ENCODE results near the gene STBD1.
"Not testable (repeated sequence)": the region's sequence is repeated elsewhere in the genome, so short reads cannot be mapped to it uniquely, and the experiment has no call there.

The STBD1 gene

GRCh38 chr4:76272999-76273398 lies 33.5 kb upstream of the STBD1 start:
- Histone ChIP-seq H3K4me3 (ENCODE audit: low read length) (no peak overlapping the region), H3K9me3 (ENCODE audit: insufficient read depth, low read depth, low read length) (no peaks in the 10 kb centered on the region), H3K36me3 (ENCODE audit: insufficient read depth, low read length) (no peaks in the 10 kb centered on the region), H3K27me3 (ENCODE audit: insufficient read depth, low read length) (no peaks in the 10 kb centered on the region), H3K4me1 (ENCODE audit: insufficient read depth, low read length) (no peaks in the 10 kb centered on the region), H3K9ac (ENCODE audit: low read depth, low read length) (no peak overlapping the region), H3K27ac (ENCODE audit: low read depth, low read length) (no peak overlapping the region)
- WGBS = 81% methylated on average over 5 of the region's 5 CpGs

DNA sequence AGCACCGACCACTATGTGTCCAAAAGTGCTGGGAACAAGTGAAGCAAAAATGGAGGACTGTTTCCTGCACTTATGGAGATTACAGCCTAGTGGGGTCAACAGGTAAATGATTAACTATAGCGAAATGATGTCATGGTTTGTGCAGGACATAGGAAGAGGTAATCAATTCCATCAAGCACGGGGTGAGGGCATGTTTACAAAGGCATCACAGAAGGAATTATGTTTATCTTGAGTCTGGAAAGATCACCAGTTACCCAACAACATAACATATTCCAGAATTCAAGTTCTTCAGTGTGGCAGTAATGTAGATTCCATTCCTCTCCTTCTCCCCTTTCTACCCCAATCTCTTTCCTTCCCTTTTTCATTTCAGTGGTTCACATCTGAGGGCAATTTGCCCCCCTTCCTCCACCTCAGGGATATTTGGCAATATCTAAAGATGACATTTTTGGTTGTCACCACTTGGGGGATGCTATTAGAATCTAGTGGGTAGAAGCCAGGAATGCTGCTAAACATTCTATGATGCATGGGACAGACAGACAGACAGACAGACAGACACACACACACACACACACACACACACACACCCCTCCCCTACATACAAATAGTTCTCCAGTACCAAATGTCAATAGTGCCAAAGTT lies 30.9 kb upstream of the STBD1 start:
- WGBS = 88% methylated on average over 3 of the region's 3 CpGs

GRCh38 chr4:76276813-76277212 lies 29.7 kb upstream of the STBD1 start:
- no peak overlapping the region for H3K4me3 ChIP-seq (ENCODE audit: low read length)
- no peaks in the 10 kb centered on the region for H3K27me3 ChIP-seq (ENCODE audit: insufficient read depth, low read length)
- no peaks in the 10 kb centered on the region for H3K9me3 ChIP-seq (ENCODE audit: insufficient read depth, low read depth, low read length)
- H3K36me3 ChIP-seq (ENCODE audit: insufficient read depth, low read length) = no peaks in the 10 kb centered on the region
- WGBS = 93% methylated on average over 9 of the region's 9 CpGs
- H3K9ac ChIP-seq (ENCODE audit: low read depth, low read length) = no peak overlapping the region
- no peak overlapping the region for H3K27ac ChIP-seq (ENCODE audit: low read depth, low read length)
- no peaks in the 10 kb centered on the region for H3K4me1 ChIP-seq (ENCODE audit: insufficient read depth, low read length)

More for the DNA sequence above, 30.9 kb upstream of the STBD1 start:
- no peaks in the 10 kb centered on the region for H3K27me3 ChIP-seq (ENCODE audit: insufficient read depth, low read length)
- no peaks in the 10 kb centered on the region for H3K9me3 ChIP-seq (ENCODE audit: insufficient read depth, low read depth, low read length)
- H3K4me1 ChIP-seq (ENCODE audit: insufficient read depth, low read length) = no peaks in the 10 kb centered on the region
- H3K9ac ChIP-seq (ENCODE audit: low read depth, low read length) = no peak overlapping the region
- H3K36me3 ChIP-seq (ENCODE audit: insufficient read depth, low read length) = no peaks in the 10 kb centered on the region
- H3K27ac ChIP-seq (ENCODE audit: low read depth, low read length) = no peak overlapping the region
- H3K4me3 ChIP-seq (ENCODE audit: low read length) = no peak overlapping the region

DNA sequence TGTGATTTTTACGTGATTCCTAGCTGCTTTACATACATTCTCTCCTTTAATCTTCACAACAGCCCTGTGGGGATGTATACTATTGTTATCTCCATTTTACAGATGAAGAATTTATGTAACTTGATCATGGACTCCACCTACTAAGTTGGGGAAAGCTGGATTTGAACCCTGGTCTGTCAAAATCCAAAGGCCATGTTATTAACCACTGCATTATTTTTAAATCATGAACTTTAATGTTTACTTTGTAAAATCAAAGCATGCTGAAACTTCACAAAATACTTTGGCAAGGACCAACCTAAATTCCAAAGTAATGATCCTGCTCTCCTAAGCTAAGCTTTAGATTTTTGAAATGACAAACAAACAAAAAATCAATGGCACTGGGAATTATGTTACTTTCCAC lies 28.9 kb upstream of the STBD1 start:
- H3K36me3 ChIP-seq (ENCODE audit: insufficient read depth, low read length) = no peaks in the 10 kb centered on the region
- no peak overlapping the region for H3K9ac ChIP-seq (ENCODE audit: low read depth, low read length)
- H3K27me3 ChIP-seq (ENCODE audit: insufficient read depth, low read length) = no peaks in the 10 kb centered on the region
- H3K9me3 ChIP-seq (ENCODE audit: insufficient read depth, low read depth, low read length) = no peaks in the 10 kb centered on the region
- no CpG with 5 or more reads among the region's 1 CpG for WGBS
- H3K4me3 ChIP-seq (ENCODE audit: low read length) = no peak overlapping the region
- no peaks in the 10 kb centered on the region for H3K4me1 ChIP-seq (ENCODE audit: insufficient read depth, low read length)
- H3K27ac ChIP-seq (ENCODE audit: low read depth, low read length) = no peak overlapping the region

DNA sequence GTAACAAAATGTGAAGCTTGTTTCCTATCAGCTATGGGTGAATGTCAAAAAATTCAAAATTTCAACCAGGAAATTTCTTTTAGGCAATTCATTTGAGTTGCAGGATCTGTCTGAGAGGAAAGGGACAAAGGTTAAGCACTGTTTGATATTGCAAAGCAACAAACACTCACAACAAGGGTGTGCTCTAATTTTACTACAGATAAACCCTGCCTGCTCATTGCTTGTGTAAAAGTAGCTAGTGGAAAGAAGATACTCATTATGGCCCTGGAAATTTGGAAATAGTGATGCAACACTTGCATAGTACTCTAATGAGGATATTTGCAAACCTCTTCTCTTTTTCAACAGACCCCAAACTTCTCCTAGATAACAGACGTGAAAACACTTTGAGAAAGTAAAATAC lies 27.9 kb upstream of the STBD1 start:
- 100% methylated on average over 1 of the region's 1 CpG for WGBS
- H3K9me3 ChIP-seq (ENCODE audit: insufficient read depth, low read depth, low read length) = no peaks in the 10 kb centered on the region

DNA sequence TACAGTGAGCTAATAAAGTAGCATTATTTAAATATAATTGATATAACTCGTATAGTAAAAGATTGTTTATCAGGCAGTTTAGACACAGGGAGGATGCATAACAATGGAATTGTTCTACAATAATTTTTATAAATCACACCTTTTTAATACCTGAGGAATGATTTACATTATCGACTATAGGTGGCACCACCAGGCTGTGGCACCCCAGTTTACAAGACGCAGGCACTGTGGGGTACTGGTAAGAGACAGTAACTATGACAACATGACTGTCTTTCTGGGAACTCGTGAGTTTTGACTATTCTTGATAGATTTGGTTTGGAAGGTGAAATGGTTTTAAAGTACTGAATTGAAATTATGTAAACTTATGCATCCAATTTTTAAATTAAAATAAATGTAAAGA lies 27.1 kb upstream of the STBD1 start:
- H3K4me3 ChIP-seq (ENCODE audit: low read length) = no peak overlapping the region
- WGBS = 93% methylated on average over 3 of the region's 4 CpGs
- no peak overlapping the region for H3K9ac ChIP-seq (ENCODE audit: low read depth, low read length)
- no peaks in the 10 kb centered on the region for H3K4me1 ChIP-seq (ENCODE audit: insufficient read depth, low read length)
- H3K27ac ChIP-seq (ENCODE audit: low read depth, low read length) = no peak overlapping the region
- no peaks in the 10 kb centered on the region for H3K36me3 ChIP-seq (ENCODE audit: insufficient read depth, low read length)
- no peaks in the 10 kb centered on the region for H3K9me3 ChIP-seq (ENCODE audit: insufficient read depth, low read depth, low read length)
- H3K27me3 ChIP-seq (ENCODE audit: insufficient read depth, low read length) = no peaks in the 10 kb centered on the region

More for the DNA sequence above, 27.9 kb upstream of the STBD1 start:
- H3K9ac ChIP-seq (ENCODE audit: low read depth, low read length) = no peak overlapping the region
- no peak overlapping the region for H3K4me3 ChIP-seq (ENCODE audit: low read length)
- H3K27ac ChIP-seq (ENCODE audit: low read depth, low read length) = no peak overlapping the region
- H3K27me3 ChIP-seq (ENCODE audit: insufficient read depth, low read length) = no peaks in the 10 kb centered on the region
- no peaks in the 10 kb centered on the region for H3K36me3 ChIP-seq (ENCODE audit: insufficient read depth, low read length)
- H3K4me1 ChIP-seq (ENCODE audit: insufficient read depth, low read length) = no peaks in the 10 kb centered on the region

DNA sequence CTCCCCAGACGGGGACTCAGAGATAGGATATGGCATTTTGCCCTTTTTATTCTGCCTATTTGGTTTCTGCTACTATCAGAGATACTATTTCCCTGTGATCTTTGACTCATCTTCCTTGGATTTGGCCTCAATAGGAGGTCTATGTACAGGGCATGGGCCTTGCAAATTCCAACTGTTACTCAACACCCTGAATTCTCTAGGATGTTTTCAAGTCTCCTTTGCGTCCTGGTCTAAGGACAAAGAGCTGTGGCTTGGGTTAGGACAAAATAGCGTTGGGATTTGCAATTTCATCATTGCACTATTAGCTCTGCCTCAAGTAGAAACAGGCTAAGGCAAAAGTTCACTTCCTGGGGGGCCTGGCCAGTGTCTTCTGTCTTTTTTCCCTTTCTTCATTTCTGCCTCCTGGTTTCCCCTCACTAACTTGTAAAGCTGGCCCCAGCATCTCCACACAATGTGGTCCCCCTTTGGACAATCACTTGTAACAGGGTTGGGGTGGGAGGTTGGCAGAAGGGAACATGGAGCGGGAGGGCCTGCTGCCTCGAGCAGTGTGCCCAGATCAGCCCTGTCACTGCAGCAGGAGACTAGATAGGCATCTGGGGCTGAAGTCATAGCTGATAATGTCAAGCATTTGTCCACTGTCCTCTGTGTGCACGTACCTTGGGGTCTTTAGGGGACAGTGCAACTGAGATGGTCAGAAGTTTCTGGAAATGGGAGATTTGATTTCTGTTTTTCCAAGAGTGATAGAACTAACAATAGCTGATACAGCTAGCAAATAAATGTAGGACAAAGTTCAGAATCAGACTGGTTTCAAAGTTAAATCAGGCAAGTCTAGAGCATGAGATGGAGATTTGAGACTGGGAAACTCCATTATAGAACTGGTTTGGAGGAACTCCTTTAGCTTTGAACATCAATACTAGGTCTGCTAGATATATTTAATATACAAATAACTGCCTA lies 25.8 kb upstream of the STBD1 start:
- no peaks in the 10 kb centered on the region for H3K4me1 ChIP-seq (ENCODE audit: insufficient read depth, low read length)
- no peak overlapping the region for H3K27ac ChIP-seq (ENCODE audit: low read depth, low read length)
- H3K36me3 ChIP-seq (ENCODE audit: insufficient read depth, low read length) = no peaks in the 10 kb centered on the region
- WGBS = 84% methylated on average over 6 of the region's 6 CpGs
- H3K9me3 ChIP-seq (ENCODE audit: insufficient read depth, low read depth, low read length) = no peaks in the 10 kb centered on the region
- H3K27me3 ChIP-seq (ENCODE audit: insufficient read depth, low read length) = no peaks in the 10 kb centered on the region
- H3K4me3 ChIP-seq (ENCODE audit: low read length) = no peak overlapping the region
- H3K9ac ChIP-seq (ENCODE audit: low read depth, low read length) = no peak overlapping the region

DNA sequence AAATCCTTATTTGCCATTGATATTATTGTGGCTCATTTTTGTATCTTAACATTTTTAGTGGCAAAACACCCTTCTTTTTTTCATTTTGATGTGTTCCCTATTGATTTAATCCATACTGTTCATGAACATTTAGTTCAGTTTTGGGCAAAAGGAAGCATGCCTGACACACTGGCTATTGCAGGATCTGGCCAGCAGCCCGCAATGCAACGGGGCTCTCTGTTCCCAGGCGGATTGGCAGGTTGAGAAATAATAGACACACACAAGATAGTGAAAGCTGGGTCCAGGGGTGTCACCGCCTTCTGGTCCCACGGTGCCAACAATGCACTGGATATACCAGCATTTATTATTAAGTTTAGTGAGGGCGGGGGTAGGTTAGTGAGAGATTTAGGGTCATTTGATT lies 24.9 kb upstream of the STBD1 start:
- not testable (repeated sequence) for H3K9ac ChIP-seq (ENCODE audit: low read depth, low read length)

DNA sequence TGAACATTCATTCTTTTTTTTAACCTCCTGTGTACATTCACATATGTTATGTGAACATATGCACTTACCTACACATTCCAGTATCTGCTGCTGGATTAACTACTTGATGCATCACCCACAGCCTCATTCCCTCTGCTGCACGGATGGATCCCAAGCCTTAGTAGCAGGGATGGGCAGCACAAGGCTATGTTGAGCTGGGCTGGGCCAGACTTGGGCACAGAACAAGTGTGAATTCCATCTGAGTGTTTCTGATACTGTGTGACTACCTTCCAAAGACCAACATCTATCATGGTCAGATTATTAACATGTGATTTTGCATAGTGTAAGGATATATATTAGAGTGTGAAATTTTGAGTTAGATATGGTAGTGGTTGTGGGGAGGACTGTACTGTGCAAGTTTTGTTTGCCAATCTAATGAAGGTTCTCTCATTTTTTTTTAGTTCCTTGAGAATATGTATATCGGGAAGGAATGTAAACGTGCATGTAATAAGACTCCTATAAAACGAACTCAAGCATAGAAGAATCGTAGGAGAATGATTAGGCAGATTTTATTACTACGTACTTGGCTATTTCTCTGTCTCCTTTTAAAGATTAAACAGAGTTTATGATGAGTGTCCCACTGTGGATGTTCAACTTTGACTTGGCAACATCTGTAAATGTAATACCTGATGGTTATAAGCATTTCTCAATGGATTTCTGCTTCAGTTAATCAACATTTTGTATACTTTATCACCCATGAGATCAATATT lies 23.4 kb upstream of the STBD1 start:
- no peak overlapping the region for H3K27ac ChIP-seq (ENCODE audit: low read depth, low read length)
- WGBS = 92% methylated on average over 6 of the region's 6 CpGs

More for the DNA sequence above, 24.9 kb upstream of the STBD1 start:
- not testable (repeated sequence) for H3K4me1 ChIP-seq (ENCODE audit: insufficient read depth, low read length); H3K4me3 ChIP-seq (ENCODE audit: low read length); H3K36me3 ChIP-seq (ENCODE audit: insufficient read depth, low read length); H3K27ac ChIP-seq (ENCODE audit: low read depth, low read length); H3K9me3 ChIP-seq (ENCODE audit: insufficient read depth, low read depth, low read length); H3K27me3 ChIP-seq (ENCODE audit: insufficient read depth, low read length)
- 94% methylated on average over 3 of the region's 6 CpGs for WGBS

GRCh38 chr4:76283900-76284299 lies 22.6 kb upstream of the STBD1 start:
- H3K36me3 ChIP-seq (ENCODE audit: insufficient read depth, low read length) = no peaks in the 10 kb centered on the region
- H3K27ac ChIP-seq (ENCODE audit: low read depth, low read length) = no peak overlapping the region
- no peaks in the 10 kb centered on the region for H3K27me3 ChIP-seq (ENCODE audit: insufficient read depth, low read length)
- no peak overlapping the region for H3K9ac ChIP-seq (ENCODE audit: low read depth, low read length)
- H3K9me3 ChIP-seq (ENCODE audit: insufficient read depth, low read depth, low read length) = no peaks in the 10 kb centered on the region
- H3K4me1 ChIP-seq (ENCODE audit: insufficient read depth, low read length) = no peaks in the 10 kb centered on the region
- WGBS = 82% methylated on average over 4 of the region's 4 CpGs
- H3K4me3 ChIP-seq (ENCODE audit: low read length) = no peak overlapping the region

More for the DNA sequence above, 23.4 kb upstream of the STBD1 start:
- no peak overlapping the region for H3K4me3 ChIP-seq (ENCODE audit: low read length)
- H3K4me1 ChIP-seq (ENCODE audit: insufficient read depth, low read length) = no peaks in the 10 kb centered on the region
- no peaks in the 10 kb centered on the region for H3K9me3 ChIP-seq (ENCODE audit: insufficient read depth, low read depth, low read length)
- H3K36me3 ChIP-seq (ENCODE audit: insufficient read depth, low read length) = no peaks in the 10 kb centered on the region
- no peak overlapping the region for H3K9ac ChIP-seq (ENCODE audit: low read depth, low read length)
- H3K27me3 ChIP-seq (ENCODE audit: insufficient read depth, low read length) = no peaks in the 10 kb centered on the region

GRCh38 chr4:76287811-76288210 lies 18.7 kb upstream of the STBD1 start:
- not testable (repeated sequence) for H3K9ac ChIP-seq (ENCODE audit: low read depth, low read length); H3K36me3 ChIP-seq (ENCODE audit: insufficient read depth, low read length); H3K4me1 ChIP-seq (ENCODE audit: insufficient read depth, low read length); H3K4me3 ChIP-seq (ENCODE audit: low read length); H3K27ac ChIP-seq (ENCODE audit: low read depth, low read length); H3K9me3 ChIP-seq (ENCODE audit: insufficient read depth, low read depth, low read length); H3K27me3 ChIP-seq (ENCODE audit: insufficient read depth, low read length)
- 93% methylated on average over 3 of the region's 3 CpGs for WGBS
